Measurements from ENCODE around the gene FBN3.

DNA sequence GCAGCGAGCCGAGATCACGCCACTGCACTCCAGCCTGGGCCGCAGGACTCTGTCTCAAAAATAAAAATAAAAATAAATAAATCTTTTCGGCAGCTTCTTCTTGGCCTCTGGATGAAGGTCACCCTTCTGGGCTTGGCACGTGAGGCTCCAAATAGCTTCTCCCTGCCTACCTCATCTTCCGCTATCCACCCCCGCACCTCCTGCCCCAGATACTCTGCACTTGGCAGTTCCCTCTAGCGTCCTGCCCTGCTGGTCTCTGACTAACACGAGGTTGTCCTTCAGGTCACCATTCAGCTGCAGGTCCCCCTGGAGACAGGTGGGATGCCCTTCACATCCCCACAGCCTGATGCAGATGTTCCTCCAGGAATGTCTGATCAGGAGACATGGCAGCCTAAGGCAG, 105.4 kb downstream of the FBN3 start:
- TF ChIP-seq, protein P1, sequence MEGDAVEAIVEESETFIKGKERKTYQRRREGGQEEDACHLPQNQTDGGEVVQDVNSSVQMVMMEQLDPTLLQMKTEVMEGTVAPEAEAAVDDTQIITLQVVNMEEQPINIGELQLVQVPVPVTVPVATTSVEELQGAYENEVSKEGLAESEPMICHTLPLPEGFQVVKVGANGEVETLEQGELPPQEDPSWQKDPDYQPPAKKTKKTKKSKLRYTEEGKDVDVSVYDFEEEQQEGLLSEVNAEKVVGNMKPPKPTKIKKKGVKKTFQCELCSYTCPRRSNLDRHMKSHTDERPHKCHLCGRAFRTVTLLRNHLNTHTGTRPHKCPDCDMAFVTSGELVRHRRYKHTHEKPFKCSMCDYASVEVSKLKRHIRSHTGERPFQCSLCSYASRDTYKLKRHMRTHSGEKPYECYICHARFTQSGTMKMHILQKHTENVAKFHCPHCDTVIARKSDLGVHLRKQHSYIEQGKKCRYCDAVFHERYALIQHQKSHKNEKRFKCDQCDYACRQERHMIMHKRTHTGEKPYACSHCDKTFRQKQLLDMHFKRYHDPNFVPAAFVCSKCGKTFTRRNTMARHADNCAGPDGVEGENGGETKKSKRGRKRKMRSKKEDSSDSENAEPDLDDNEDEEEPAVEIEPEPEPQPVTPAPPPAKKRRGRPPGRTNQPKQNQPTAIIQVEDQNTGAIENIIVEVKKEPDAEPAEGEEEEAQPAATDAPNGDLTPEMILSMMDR (IDR thresholded peaks at IDR 0.05): no peak
- TF ChIP-seq EZH2 (IDR thresholded peaks at IDR 0.05; ENCODE audit: borderline replicate concordance, insufficient read depth, low read depth, low read length, poor library complexity, severe bottlenecking): no peak

Data from B cell (primary cell).